Parathyroid adenoma (tissue), 2 donors: ENCODE measurements around the gene PAM.

ENCODE experiments used
- H2AFZ ChIP-seq: fragments of 300-600 bp; sonication (generic); one replicate; pipeline ENCODE4 v1.7.0; 2017; ENCODE audit warnings: antibody characterized with exemption, mild to moderate bottlenecking
- H3K27ac ChIP-seq: fragments of 300-600 bp; sonication (generic); one replicate; pipeline ENCODE4 v1.7.0; 2017
- H3K27me3 ChIP-seq: fragments of 300-600 bp; sonication (generic); one replicate; pipeline ENCODE4 v1.7.0; 2017; ENCODE audit warnings: low read length; ENCODE audit not compliant: control insufficient read depth, insufficient read depth
- H3K36me3 ChIP-seq: fragments of 300-600 bp; sonication (generic); one replicate; pipeline ENCODE4 v1.7.0; 2017; ENCODE audit warnings: low read length; ENCODE audit not compliant: control insufficient read depth, insufficient read depth
- H3K4me1 ChIP-seq: fragments of 300-600 bp; sonication (generic); one replicate; pipeline ENCODE4 v1.7.0; 2017; ENCODE audit warnings: control low read depth
- H3K4me2 ChIP-seq: fragments of 300-600 bp; sonication (generic); one replicate; pipeline ENCODE4 v1.7.0; 2017; ENCODE audit warnings: low read length
- H3K4me3 ChIP-seq: fragments of 300-600 bp; sonication (generic); one replicate; pipeline ENCODE4 v1.7.0; 2017; ENCODE audit warnings: low read depth, low read length
- H3K79me2 ChIP-seq: fragments of 300-600 bp; sonication (generic); one replicate; pipeline ENCODE4 v1.7.0; 2017; ENCODE audit warnings: control low read depth
- H3K9ac ChIP-seq: fragments of 300-600 bp; sonication (generic); one replicate; pipeline ENCODE4 v1.7.0; 2017; ENCODE audit warnings: mild to moderate bottlenecking
- H3K9me3 ChIP-seq: fragments of 300-600 bp; sonication (generic); one replicate; pipeline ENCODE4 v1.7.0; 2017; ENCODE audit warnings: low read length; ENCODE audit not compliant: control insufficient read depth
- TF ChIP-seq, protein P1 (sequence below): fragments of 300-600 bp; sonication (generic); IDR thresholded peaks from one replicate; pipeline ENCODE4 v1.7.0; 2017; ENCODE audit warnings: antibody characterized with exemption, mild to moderate bottlenecking
- donor health status: primary hyperparathyroidism.

PAM gene

DNA sequence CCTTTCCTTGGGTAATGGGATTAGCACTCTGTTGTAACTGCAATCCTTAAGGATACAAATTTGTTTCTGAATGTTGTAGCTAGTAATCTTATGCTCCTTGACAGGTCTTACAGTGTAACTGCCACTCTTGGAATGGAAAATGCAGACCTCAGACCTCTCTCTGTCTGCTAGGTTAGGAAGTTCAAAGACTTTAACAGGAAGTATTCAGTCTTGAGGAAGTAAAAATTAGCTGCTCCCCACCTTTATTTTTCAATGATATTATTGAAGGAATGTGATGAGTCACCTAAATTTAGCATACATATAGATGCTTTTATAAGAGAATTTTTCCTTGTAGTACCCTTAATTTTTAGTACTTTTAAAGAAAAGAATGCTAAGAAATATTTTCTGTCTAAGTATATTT lies 71.5 kb downstream of the PAM start:
- Histone ChIP-seq H3K79me2 (peaks cover 14% of the 10 kb centered on the region), H3K9ac (no peak overlapping the region), H3K9me3 (no peaks in the 10 kb centered on the region), H3K27me3 (no peaks in the 10 kb centered on the region), H2AFZ (no peak overlapping the region), H3K4me1 (no peaks in the 10 kb centered on the region), H3K4me2 (no peak overlapping the region), H3K27ac (no peak overlapping the region), H3K4me3 (no peak overlapping the region), H3K36me3 (no peaks in the 10 kb centered on the region)
- TF ChIP-seq, protein P1, sequence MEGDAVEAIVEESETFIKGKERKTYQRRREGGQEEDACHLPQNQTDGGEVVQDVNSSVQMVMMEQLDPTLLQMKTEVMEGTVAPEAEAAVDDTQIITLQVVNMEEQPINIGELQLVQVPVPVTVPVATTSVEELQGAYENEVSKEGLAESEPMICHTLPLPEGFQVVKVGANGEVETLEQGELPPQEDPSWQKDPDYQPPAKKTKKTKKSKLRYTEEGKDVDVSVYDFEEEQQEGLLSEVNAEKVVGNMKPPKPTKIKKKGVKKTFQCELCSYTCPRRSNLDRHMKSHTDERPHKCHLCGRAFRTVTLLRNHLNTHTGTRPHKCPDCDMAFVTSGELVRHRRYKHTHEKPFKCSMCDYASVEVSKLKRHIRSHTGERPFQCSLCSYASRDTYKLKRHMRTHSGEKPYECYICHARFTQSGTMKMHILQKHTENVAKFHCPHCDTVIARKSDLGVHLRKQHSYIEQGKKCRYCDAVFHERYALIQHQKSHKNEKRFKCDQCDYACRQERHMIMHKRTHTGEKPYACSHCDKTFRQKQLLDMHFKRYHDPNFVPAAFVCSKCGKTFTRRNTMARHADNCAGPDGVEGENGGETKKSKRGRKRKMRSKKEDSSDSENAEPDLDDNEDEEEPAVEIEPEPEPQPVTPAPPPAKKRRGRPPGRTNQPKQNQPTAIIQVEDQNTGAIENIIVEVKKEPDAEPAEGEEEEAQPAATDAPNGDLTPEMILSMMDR = no peak

DNA sequence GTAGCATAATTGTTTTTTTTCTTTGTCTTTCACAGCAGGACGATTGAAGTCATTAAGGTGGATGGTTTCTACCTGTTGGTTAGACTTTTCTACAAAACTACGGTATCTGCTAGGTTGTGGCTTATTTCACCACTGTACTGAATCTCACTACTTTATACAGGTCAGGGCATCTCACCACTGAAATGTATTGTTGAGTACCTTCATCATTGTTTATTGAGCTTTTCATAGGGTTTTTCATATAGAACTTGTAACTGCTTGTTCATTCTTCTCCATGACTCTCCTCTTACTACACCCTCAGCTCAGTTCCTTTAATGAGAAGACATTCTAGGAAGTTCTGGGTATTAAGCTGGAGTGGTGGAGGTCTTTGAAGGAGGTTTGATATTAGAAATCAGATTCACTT lies 75.1 kb downstream of the PAM start:
- Histone ChIP-seq H3K9me3 (no peaks in the 10 kb centered on the region), H3K4me3 (no peak overlapping the region), H3K9ac (no peak overlapping the region), H3K27ac (no peak overlapping the region), H3K36me3 (no peaks in the 10 kb centered on the region), H3K27me3 (no peaks in the 10 kb centered on the region), H2AFZ (no peak overlapping the region), H3K4me2 (no peak overlapping the region), H3K79me2 (peaks cover 9% of the 10 kb centered on the region), H3K4me1 (peaks cover 3% of the 10 kb centered on the region)
- TF ChIP-seq, protein P1 = no peak

DNA sequence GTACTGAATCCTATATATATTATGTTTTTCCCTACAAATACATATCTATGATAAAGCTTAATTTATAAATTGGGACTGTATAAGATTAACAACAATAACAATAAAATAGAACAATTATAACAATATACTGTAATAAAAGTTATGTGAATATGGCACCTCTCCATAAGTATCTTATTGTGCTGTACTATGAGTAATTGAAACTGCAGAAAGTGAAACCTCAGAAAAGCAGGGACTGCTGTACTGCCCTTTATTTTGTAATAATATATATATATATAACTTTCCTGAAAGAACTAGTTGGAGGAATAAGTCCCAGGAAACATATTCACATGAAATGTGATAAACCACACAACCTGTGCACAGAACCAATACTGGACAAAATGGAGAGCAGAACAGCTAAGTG lies 77.3 kb downstream of the PAM start:
- Histone ChIP-seq H3K9ac (no peak overlapping the region), H3K4me1 (peaks cover 3% of the 10 kb centered on the region), H3K9me3 (no peaks in the 10 kb centered on the region), H3K79me2 (peaks cover 7% of the 10 kb centered on the region), H2AFZ (no peak overlapping the region), H3K27ac (no peak overlapping the region), H3K36me3 (no peaks in the 10 kb centered on the region), H3K4me3 (no peak overlapping the region), H3K4me2 (no peak overlapping the region), H3K27me3 (no peaks in the 10 kb centered on the region)
- TF ChIP-seq, protein P1 = no peak

DNA sequence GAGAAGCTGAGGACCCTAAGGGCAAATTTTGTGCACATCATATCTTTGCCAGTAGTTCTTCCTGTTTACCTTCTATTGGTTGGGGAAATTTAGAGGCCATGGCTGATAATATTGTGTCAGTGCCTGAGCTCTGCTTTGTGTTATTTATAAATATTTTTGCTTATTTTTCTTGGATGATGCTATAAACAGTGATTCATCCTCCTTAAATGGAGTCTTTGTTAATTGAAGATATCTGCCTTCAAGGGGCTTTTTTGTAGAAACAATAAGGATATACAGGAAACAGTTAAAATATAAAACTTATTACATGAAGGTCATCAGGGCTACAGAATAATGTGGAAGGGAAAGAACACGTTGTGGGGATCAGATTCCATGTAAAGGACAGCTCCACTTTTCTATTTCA lies 78.0 kb downstream of the PAM start:
- H3K27ac ChIP-seq = no peak overlapping the region
- no peaks in the 10 kb centered on the region for H3K36me3 ChIP-seq
- H3K4me2 ChIP-seq = no peak overlapping the region
- H3K79me2 ChIP-seq = peaks cover 4% of the 10 kb centered on the region
- no peaks in the 10 kb centered on the region for H3K27me3 ChIP-seq
- H3K4me1 ChIP-seq = peaks cover 3% of the 10 kb centered on the region
- H3K9me3 ChIP-seq = no peaks in the 10 kb centered on the region
- TF ChIP-seq, protein P1 = no peak
- no peak overlapping the region for H3K4me3 ChIP-seq
- H3K9ac ChIP-seq = no peak overlapping the region
- H2AFZ ChIP-seq = no peak overlapping the region

DNA sequence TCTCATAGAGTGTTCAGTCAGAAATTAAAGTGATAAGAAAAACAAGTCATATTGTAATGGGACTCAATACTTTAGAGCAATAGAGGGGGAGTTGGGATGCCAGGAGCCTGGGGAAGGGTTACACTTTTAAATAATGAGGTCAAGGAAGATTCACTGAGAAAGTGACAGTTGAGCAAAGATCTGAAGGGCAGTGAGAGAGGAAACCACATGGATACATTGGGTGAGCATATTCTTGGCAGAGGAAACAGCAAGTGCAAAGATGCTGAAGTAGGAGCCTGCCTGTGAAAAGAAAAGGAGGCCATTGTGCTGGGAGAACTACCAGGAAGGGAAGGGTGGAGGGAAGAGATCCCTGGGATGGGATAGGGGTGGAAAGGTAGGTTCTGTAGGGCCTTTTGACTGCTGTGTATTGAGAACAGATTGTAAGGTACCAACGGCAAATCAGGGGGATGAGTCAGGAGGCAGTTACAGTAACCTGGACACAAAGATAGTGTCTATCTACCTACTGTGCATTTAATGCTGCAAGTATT lies 79.4 kb downstream of the PAM start:
- Histone ChIP-seq H3K36me3 (no peaks in the 10 kb centered on the region), H2AFZ (no peak overlapping the region), H3K79me2 (no peaks in the 10 kb centered on the region), H3K9ac (no peak overlapping the region), H3K4me1 (peaks cover 3% of the 10 kb centered on the region), H3K9me3 (no peaks in the 10 kb centered on the region), H3K4me2 (no peak overlapping the region), H3K27me3 (no peaks in the 10 kb centered on the region), H3K27ac (no peak overlapping the region), H3K4me3 (no peak overlapping the region)
- TF ChIP-seq, protein P1 = no peak
